NK-92 (cell line): ENCODE results near the gene SH2D1A.
"Not testable (repeated sequence)": the region's sequence is repeated elsewhere in the genome, so short reads cannot be mapped to it uniquely, and the experiment has no call there.

Experiments used
- DNase-seq: peaks from one replicate; lab custom pipeline; 2025; ENCODE audit not compliant: unreplicated experiment; lab: John Stamatoyannopoulos, UW

The SH2D1A gene

DNA sequence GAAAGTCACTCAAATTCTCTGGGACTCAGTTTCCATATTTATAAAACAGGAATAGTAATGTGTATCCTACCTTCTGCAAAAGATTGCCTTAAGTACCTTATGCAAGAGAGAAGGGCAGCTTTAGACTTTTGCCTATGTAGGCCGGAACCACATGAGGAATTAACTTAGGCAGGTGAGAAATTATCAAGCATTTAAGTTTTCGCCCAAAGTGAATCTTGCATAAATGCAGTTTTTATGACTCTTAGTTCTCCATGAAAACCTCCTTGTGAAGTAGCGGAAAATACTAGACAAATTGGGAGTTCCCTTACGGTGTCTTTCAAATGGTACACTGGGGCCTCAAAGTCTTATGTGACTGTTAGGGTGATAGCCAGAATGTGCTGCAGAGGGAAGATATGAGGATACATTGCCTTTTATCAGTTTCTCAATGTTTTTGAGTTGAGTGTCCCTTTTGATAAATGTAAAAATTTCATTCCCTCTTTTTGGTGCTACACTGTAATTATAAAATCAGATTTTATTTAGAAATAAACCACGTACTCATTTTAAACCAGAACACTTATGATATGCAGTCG, 2.6 kb downstream of the SH2D1A start:
- DNase-seq, result no peak

DNA sequence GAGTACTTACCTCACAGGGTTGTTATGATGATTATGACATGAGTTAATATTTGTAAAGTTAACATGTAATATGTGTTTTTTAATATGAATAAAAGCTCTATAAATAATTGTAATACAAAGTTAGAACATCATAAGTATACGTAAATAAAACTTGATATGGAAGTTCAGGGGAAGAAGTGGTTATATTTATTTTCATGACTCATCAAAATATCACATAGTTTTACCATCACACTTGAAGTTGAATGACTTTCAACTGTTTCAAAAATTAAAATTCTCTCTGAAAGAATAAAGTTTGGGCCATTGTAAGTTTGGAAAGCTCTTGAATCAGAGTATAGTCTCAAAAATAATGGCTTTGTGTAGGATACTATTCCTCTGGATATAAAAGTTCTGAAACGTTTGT, 8.3 kb downstream of the SH2D1A start:
- no peak for DNase-seq

DNA sequence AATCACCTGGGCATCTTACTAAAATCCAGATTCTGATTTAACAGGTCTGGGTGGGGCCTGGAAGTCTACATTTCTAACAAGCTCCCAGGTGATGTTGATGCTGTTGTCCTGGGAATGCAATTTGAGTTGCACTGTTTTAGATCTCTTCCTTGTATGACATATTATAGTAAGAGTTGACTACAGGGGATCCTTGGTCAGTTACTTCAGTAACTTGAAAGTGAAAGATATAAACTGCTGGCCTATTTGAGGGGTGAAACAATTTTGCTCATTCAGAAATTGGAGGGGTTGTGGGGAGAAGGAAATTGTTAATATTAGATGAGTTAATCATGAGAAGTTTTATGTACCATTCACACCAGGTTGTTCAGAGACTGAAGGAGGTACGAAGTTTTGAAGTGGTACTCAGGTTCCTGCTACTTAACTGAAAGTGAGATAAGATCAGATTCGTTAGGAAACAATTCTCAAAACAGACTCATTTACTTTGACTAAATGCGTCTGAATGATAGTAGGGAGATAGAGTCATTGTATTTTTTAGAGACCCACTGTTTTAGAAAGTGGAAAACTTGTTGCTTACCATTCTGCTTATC, 12.5 kb downstream of the SH2D1A start:
- no peak for DNase-seq

DNA sequence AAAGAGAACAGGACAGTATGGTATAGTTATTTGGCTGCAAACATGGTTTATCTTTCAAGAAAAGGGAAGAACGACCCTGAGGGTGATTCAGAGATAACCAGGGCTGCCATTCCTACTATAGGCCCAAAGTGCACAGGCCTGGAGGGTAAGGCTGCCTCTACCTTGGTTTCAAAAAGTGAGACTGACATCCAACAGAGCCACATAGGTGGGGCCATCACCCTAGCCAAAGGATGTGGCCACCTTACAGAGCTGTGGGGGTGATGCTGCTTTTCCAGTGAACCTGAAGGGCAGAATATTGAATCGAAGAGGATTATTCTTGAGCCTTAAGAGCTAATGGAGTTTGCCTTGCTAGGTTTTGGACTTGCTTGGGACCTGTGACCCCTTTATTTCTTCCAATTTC, 15.7 kb downstream of the SH2D1A start:
- DNase-seq, result no peak

DNA sequence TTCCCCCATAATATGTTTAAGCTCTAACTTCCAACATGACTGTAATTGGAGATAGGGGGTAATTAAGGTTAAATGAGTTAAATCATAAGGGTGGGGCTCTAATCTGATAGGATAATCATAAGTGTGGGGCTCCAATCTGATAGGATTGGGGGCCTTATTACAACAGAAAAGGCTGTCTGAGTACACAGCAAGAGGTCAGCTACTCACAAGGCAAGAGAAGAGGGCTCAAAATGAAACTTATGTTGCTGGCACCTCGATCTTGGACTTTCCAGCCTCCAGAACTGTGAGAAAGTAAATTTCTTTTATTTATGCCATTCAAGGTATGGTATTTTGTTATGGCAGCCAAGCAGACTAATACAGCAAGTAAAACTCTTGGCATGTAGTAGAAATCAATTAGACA, 16.4 kb downstream of the SH2D1A start:
- DNase-seq, result no peak

DNA sequence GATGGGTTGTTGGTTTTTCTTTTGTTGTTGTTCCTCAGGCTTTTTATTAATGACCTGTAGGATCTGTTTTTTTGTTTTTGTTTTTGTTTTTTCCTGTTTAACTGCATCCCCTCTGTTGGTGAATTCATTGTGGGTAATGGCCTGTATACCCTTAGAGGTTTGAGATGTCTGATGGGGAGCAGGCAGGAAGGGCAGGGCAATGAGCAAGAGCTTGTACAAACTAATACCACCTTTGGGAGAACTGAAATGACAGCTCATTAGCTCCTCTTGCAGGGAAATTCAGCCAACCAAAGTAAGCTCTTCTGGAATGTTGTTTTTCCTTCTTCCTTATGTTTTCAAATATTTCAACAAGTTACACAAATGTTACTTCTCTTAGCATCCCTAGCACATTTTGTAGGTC, 23.4 kb downstream of the SH2D1A start:
- no peak for DNase-seq

DNA sequence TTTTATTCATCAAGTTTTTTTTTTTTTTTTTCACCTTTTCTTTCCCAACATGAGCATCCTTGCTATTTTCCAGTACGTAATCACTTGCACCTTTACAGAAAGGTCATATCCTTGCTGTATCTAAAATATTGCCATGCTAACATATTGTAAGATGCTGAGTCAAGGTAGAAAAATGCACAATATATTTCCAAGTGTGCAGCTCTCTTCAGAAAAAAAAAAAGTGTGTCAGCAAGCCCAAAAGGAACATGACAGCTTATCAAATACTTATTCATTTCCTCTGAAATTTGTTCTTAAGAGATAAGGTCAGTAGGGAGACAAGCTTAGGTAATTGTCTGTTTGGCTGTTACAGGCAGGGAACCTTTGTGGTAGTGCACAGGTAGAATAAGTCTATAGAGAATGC, 27.0 kb downstream of the SH2D1A start:
- DNase-seq, result no peak

DNA sequence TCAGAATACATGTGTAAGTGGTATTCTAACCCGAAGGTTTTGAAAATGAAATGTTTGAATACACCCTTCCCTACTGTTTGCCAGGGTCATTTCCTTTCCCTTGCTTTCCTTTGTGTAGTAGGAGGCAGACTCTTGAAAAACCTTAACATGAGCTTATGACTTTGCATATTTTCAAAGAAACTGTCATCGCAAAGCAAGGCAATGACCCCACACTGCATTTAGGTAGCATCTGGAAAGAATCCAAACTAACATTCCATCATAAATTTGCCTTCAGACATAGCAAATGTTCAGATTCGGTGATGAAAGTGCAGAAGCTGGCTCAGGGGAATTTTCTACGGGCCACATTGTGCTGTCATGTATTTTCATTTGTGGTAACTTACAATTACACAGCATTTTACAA, 32.3 kb downstream of the SH2D1A start:
- DNase-seq, result no peak

DNA sequence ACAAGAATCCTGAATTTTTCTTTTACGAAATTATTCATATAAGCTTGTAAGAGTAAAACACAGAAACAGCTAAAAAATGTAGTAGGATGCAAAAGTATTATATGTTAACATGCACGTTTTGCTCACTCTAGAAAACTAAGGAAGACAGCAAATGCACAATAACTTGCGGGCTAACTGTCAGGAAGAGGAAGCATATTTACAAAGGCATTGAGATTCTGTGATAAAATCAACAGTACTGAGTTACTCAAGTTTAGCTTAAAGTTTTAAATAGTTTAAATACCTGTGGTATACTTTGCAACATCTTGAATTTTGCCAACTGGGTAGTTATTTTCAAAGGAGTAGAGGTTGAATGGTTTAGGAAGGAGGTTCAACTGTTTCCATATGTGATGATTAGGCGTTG, 37.0 kb downstream of the SH2D1A start:
- DNase-seq, result no peak

DNA sequence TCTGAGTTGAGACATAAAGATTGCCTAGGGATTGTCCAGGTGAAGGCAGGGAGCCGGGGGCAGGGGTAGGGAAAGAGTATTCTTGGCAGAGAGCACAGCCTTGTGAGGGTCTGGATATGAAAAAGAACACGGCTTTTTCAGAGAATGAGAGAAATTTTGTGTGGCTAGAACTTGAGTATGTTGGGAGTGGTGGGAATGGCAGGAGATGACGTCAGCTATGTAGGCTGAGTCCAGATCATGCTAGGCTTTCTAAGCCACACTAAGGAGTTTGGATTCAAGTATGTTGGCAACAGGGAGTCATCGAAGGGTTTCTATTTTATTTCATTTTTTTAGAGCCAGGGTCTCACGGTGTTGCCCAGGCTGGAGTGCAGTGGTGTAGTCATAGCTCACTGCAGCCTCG, 40.0 kb downstream of the SH2D1A start:
- no peak for DNase-seq

DNA sequence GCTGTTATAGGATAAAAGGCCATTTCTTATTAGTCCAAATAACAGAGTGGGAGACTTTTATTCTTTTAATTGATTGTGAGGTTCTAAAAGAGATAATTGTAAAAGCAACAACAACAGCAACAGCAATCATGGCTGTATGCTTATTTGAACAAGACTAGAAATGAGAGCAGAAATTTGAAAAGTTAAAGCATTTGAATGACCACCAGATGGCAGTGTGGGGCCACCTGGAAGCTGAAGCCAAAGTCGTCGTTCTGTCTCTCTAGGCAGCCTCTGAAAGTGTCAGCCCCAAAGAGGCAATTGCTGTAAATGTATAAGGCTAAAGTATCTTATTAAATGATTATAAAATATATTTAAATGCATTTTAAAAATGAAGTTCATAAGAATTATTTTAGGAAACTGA, 42.2 kb downstream of the SH2D1A start:
- no peak for DNase-seq

DNA sequence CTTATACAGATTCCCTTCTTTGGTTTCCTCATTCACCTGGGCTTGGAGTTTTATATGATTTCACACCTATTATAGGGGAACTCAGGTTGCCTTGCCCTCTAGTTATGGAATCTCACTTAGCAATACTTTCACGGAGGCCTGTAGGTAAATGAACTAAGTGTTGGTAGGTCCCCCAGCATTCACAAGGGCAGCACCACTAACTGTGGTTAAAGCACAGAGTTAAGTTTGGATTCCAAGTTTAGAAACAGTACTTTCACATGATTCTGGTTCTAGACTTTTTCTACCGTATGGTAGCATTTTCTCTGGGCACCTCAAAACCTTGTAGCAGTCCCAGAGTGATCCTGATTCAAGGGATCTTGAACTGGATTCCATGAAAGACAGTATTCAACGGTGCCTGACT, 46.4 kb downstream of the SH2D1A start:
- no peak for DNase-seq

DNA sequence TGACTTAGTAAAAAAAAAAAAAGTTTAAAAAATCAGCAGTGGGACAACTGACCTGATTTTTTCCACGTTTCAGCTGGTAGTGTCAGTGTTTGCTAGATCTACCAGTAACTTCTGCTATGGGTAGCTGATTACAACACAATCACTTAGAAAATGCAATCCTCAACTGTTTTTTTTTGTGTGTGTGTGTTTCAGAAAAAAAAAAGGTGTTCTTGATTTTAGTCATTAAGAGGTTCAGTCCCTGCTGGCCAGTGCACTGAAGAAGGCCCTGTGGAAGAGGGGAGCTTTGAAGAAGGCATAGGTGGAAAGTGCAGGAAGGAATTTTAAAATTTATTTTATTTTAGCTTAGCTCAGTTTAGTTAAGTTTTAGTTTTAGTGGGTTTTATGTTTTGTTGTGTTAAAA, 46.9 kb downstream of the SH2D1A start:
- no peak for DNase-seq

DNA sequence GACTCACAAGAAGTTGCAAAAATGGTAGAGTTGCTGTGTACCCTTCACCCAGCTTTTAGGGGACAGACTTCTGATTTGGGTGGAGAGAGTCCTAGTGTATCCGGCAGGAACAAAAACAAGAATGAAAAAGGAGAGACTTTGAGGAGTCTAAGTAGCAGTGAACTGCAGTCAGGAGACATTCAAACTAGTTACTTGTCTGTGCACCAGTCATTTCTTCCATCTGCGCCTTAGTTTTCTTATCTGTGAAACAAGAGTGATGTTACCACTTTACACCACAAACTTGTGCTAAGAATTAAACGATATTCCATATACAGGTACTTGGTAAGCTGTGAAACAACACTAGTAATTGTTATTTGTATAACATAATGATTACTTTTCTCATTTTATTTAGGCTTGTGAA, 47.3 kb downstream of the SH2D1A start:
- DNase-seq, result no peak

DNA sequence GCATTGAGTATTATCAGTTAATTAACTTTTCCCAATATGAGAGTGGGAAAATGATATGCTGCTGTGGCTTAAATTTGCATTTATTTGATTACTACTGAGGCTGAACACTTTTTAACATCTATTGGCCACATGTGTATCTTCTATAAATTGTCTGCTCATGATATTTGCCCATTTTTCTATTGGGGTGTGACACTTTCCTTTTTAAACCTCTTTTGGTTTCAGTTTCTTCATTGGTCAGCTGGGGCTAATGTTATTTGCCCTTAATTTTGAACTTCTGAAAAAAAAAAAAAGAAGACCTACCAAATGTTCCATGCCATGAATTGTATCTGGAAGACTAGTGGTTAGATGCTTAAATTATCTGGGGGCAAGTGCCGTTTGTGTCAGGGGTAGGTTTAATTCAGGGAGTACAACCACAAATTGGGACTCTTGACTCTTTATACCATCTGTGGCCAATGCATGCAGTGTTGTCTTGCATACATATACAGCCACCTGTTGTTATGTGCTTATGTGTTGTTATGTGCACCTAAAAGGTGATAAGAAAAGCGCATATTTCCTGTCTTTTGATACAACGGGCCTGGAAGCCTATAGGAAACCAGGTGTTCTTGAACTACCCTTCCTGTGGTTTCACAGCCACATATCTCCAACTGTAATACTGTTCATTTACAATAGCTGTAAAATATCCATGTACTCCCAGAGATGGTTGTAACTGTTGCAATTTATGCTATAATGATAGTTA, 49.0 kb downstream of the SH2D1A start:
- DNase-seq, result no peak

DNA sequence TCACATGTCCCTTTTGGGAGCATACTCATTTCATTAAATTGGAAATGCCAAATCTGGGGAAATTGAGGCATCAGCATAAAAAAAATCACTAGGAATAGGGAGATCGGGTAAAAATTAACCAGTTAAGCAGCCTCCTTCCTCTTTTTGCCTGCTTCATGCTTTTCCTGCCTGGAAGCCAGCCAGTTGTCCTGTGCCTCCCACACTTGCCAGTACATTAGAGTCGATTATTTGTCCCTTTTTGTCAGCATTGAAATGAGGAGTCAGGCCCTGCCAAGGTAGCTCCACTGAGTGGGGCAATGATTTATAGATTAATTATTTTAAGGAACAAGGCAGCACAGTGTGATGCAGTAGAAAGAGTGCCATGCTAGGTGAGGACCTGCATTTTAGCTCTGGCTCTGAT, 55.3 kb downstream of the SH2D1A start:
- DNase-seq, result no peak

DNA sequence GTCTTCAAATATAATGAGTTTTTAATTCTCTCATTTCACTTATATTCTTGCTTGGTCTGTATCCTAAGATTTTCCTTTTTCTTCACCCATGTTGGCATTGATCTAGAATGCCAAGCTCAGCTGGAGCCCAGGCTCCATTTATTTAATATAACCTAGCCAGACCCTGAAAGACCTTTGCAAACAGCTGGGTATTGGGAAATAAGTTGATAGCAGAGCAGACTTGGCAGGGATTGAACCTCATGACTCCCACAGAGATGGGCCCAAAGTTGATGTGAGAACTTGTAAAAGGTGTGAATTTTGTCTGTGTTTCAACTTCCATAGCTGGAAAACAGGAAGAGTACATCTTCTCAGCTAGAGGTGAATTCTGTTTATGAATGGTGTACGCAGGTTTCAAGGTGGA, 59.5 kb downstream of the SH2D1A start:
- DNase-seq, result no peak

DNA sequence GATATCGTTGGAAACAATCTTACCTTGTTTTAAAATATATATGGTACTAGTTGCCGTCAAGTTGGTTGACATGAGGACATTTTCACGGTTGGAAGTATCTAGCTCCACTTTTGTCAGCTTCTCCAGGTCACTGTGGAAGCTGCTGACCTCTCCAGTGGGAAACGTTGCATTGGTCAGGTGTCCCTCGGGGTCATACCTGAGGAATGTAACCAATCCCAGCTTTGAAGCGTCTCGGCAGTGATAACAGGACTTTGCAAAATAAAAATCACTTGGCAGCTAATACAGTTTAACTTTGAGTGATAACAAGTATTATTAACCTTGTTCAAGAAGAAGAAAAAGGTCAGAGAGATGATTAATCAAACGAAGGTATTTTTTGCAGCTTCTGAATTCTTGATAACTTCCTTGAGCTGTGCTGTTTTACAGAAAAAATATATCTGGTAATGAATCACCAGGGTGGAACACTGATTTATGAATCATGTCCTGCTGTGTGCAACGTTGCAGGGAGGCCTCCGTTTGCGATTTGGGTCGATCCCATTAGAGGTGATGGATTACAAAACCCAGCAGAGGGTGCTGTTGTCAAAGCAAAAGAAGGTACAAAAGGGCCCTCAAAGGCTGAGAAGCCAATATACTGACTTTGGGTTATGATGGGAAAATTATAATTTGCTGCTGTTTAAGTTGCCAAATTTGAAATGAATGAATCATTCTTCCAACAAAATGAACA, 60.1 kb downstream of the SH2D1A start:
- no peak for DNase-seq

DNA sequence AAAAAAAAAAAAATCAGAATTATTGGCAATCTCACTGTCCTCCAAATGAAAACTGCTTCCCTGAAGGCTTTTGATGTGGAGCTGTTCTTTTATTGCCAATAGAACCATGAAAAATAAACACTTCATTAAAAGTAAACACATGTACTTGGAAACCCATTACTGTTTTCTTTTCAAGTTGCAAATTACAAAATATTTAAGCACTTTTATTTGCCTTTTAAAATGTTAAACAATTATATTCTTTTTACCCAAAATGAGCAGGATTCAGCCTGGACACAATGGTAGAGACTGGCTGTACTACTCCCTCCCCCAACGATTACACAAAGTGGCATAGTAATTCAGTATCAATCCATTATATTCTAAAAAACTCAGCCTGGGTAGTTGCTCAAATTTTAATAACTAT, 60.9 kb downstream of the SH2D1A start:
- no peak for DNase-seq

DNA sequence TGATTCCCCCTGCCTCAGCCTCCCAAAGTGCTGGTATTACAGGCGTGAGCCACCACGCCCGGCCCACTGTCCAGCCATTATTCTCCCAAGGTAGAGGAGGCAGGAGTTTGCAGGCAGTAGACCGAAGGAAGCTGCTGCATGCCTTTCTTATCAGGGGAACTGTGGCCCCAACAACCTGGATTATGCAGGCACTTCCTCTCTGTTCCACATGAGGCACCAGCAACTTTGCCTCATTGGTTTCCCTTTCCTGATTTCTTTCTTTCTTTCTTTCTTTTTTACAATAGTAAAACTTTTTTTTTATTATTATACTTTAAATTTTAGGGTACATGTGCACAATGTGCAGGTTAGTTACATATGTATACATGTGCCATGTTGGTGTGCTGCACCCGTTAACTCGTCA, 62.0 kb downstream of the SH2D1A start:
- not testable (repeated sequence) for DNase-seq

DNA sequence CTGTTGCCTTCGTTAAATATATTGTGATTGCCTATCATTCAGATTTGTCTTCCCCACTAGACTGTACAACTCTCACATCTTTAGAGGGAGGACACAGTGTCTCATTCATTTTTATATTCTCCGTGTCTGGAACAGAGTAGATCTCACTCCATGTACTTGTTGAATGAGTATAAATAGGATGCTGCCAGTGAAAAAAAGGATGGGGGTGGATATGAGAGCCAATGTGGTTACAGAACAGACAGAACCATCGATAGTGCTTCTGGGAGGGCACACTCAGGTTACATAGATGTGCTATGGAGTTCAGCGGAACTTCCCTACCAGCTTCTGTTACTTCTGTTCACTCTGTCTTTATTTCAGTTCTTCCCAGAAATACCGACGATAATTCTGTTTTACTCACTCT, 66.9 kb downstream of the SH2D1A start:
- DNase-seq, result no peak

DNA sequence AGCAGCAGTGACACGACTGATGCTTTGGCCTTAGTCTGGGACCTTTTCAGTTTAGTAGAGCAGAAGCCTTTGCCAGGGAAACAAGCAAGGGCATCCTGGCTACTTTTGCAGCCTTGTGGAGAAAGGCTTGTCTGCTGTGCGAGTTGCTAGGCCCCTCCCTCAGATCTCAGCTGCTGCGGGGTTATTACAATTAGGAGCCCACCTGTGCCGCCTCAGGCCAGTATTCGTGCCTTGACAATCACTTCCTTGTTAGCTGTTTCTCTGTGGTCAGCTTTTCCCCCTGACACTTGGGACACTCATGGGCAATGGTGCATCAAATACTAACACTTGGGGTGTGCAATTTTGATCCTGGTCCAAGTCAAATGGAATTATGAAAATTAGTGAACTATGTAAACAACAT, 67.9 kb downstream of the SH2D1A start:
- no peak for DNase-seq
